T1000 (cell line): ENCODE data around the gene FAM111B.

Experiments used
- DNase-seq: peaks from one replicate; lab custom pipeline; 2025; ENCODE audit warnings: mixed read lengths; lab: John Stamatoyannopoulos, UW

The FAM111B gene

DNA sequence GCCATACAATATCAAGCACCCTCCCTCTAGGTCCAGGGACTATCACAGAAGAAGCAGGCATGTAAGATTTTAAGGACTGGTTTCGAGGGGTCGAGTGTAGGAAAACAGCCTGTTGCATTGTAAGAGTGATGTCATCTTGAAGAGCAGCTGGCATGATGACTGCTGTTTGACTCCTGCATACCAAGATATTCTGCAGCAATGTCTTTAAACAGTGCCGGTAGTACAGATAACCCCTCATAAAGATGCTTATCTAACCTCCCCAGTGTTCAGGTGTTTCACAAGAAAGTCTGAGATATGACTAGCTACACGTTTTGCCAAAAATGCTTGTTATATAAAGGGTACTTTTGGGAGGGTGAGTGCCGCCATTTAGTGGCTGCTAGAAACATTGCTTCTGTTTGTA lies 47.6 kb downstream of the FAM111B start:
- DNase-seq: no peak

DNA sequence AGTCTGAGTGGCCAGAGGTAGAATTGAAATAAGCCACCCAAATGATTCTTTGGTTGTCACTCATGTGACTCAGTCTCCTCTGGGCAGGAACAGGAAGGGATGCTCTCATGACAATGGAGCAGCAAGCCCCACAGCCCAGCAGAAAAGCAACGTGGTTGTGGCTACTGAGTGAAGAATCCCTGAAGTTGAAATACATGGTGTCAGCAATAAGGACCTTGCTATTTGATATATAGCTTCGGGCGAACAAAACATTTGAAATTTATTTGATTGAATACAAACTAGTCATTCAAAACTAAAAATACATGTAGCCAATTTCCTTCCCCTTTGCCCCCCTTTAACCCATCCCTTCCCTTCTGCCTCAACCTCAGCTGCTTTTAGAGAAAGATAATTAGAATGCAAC lies 50.4 kb downstream of the FAM111B start:
- DNase-seq: no peak

DNA sequence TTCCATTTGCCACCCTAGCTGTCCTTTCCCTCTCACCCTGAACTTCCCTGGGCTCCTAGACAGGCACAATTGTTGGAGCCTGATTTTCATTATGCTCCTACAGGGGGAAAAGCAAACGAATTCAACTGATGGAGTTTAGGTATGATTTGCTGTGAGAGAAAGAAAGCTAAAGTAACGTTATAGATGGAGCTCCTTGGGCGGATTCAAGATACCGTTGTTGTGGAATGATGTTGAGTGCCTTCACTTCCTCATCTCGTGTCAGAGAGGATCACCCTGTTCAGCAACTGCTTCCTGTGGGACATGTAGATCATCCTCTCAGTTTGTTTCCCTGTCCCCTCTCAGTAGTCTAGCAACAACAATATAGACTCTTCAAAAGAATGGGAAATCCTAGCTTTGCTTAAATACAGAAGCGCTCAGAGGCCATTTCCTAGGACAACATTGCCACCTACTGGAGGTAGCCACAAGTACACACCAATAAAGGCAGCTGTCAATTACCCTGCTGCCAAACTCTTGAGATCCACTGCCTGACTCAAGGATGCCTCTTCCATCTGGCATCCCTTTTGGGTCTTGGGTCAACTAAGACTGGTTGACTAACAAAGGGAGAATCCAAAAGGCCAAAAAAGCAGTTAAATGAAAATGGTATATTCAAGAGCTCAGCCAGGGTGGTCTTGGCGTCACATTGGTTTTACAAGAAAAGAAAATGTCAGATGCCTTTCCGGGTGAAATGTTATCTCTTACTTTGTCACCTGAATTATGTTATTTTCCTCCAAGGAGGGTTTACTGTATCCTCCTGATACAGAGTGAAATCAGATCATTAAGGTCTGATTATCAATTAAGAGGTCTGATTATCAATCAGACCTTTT lies 51.4 kb downstream of the FAM111B start:
- DNase-seq: no peak

DNA sequence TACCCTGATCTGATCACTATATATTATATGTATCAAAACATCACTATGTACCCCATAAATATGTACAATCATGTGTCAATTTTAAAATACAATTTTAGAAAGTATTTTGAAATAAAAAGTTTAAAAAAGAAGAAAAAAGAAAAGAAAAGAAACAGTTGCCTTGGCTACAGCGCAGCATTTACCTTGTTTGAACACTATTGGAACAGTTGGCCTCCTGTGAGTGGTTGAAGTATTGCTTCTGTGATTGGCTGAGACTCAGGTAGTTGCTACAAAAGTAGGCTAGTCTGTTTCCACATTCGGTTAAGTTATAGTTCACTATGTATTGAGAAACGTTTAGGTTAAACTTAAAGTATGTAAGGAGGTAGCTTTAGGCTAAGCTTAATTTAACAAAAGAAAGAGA lies 57.0 kb downstream of the FAM111B start:
- no peak for DNase-seq

DNA sequence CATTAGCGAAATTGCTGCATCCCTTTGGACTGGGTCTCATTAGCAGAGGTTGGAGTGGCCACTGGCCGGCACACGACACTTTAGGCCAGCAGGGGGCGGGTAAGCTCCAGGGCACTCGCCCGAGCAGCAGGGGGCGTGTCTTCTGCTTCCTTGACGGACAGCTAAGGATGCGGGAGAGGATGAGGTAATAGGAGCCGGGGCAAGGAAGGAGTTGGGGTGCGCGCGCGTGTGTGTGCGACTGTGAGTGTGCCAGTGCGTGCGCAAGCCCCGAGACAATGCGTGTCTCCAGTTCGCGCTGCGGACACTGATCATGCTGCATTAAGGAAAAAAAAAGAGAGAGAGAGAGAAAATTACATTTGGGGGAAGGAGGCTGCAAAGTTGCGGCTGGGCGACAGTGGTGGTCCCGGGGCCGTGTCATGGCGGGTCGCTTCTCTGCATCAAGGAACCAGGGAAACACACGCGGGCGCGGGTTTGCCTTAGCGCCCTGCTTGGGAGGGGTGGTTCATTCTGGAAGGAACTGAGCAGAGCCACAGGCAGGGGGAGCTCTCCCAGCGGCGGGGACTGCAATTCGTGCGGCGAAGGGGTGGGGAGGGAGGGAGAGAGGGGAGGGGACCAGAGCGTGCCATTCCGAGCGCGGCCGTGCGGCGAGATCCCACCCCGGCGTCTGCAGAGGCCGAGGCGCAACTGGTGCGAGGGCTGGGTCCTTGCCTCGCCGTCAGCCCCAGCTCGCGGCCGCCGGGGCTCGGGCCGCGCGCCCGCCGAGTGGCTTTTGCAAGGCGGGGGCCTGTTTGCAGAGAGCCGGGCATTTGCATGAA lies 64.7 kb downstream of the FAM111B start, which contains the start of gene DTX4:
Gene DTX4, plus strand, starts transcription at position 625 of the 815 bp plus-strand sequence. CDS start 464 bp downstream, outside the sequence.
- peak; percentile 80 for DNase-seq

DNA sequence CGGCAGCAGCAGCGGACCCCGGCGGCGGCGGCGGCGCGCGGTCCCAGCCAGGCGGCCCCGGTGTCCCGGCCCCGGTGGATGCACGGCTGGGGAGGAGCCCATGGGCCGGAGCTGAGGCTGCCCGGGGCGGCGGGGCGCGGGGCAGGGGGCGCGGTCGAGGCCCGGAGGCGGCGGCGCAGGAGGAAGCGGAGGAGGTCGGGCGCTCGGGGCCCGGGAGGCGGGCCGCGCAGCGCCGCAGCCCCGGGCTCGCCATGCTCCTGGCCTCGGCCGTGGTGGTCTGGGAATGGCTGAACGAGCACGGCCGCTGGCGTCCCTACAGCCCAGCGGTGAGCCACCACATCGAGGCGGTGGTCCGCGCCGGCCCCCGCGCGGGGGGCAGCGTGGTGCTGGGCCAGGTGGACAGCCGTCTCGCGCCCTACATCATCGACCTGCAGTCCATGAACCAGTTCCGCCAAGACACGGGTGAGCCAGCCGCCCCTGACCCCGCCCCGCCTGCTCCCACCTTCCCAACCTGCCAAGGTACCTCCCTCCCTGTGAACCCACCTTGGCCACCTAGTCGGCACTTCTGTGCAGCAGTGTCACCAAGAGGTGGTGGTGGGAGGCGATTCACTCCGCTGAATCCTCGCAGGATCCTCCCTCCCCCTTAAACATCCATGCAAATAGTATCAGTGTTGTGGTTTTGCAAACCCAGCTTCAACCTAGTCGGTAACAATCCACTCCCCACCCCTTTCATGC lies 65.5 kb downstream of the FAM111B start:
- no peak for DNase-seq

DNA sequence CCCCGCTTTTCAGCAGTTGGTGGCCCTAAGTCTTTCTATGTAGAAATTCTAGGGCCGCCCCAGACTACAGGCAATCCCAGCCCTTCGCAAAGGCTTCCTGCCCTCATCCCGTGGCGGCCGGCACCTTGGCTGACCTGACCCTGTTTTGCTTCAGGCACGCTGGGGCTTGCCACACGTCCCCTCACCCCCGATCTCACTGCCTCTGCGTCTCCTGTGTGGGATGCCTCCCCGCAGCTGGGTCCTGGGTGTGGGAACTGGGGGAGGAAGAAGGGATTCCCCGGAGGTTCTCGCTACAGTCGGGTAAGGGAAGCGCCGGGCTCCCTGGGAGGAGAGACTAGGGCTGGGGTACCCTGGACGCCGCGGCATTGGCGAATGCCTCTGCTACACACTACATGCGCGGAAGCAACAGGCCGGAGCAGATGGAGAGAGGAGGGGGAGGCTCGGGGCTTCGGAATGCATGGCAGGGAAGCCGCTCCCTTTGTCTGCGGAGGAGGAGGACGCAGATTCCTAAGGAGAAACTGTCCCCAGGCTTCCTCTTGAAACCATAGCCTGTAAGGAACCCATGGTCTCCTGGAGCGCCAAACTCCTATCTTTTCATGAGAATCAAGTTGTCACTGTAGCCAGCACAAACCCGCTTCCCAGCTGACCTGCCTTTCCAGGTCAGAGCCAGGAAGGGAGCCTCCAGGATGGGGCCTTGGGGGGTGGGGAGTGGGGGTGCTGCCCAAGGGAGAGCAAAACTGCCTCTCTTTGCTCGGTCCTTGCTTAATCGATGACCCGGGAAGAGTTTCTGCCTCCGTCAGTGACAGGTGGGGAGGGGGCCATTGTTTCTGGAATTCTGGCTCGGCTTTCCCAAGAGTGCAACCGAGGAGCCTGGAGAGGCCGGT lies 66.3 kb downstream of the FAM111B start:
- no peak for DNase-seq

DNA sequence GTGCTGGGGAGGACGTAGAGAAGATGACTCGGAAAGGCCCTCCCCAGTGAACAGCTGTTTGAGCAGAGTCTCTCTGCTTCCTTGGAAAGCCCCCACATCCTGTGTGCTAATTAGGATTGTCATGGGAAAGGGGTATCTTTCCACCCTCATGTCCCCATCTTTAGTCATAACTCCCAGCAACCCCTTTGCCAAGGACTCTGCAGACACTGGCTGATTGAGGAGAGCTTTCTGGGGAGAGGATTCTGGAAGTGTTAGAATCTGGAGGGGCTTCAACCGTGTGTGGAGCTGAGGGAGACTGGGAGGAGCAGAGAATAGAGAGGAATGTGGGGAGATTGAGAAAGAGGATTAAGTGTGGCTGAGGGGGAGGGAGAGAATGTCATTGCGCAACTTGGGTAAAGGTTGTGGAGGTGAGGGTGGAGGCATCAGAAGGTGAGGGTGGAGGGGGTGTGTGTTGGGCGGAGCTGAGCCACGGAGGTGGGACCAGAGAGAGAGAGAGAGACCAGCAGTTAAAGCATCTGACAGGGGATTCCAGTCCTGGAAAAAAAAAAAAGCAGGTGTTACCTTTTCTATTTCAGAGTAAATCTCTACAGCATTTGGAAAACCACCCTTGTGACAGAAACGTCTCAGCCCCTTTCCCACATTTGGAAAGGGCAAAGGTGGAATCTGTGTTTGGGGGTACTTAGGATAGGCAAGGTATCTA lies 67.1 kb downstream of the FAM111B start:
- DNase-seq: no peak

DNA sequence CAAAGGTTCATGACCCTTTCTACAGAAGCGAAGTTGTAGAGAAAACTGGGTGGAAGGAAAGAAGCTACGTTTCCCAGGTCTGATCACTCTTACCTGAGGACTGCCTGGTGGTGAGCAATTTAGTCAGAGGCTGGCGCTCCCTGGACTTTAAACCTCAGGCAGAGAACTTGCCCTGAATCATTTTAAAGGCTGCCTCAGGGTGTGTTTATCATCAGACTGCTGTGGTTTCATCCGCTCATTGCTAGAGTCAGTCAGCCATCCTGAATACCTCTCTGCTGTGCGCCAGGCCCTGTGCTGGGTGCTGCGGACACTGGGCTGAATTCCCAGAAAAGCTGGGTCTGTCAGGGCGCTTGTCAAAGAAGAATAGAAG lies 67.6 kb downstream of the FAM111B start:
- peak; percentile 43 for DNase-seq

DNA sequence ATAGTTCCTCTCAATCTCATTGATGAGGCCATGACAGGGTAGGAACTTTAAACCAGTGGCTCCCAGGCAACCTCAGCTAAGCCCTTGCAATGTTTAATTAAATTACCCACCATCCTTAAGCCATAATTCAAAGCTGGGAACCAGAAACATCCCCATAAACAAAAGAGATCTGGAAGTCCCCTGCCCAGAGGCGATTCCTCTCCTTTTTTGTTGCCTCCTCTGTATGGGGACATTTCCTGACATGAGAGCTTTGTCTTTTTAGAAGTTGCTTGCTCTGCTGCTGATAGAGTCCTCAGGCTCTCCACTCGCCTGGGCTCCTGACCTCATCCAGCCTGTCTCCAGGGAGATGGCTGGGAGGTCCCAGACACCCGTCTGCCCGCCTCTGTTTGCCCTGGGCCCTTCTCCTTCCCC lies 68.1 kb downstream of the FAM111B start:
- peak; percentile 38 for DNase-seq

DNA sequence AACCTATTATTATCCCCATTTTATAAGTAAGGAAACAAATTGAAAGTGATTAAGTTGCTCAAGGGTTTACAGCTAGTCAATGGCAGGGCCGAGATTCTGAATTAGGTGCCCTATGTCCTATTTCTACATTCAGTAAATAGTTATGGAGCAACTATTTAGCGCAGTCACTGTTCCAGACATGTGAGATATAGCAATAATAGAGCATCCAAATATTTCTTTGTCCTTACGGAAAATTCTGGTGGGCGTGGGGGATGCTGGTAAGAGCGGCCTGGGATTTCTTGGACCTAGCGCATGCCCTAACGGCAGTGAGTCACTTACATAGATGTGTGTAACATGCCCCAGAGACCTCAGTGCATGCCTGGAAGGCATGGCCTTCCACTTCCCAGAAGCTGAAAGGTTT lies 69.3 kb downstream of the FAM111B start:
- DNase-seq: no peak
